NAMALWA (cell line): ENCODE data around the gene CDCP1.
"Not testable (repeated sequence)": the region's sequence is repeated elsewhere in the genome, so short reads cannot be mapped to it uniquely, and the experiment has no call there.

Source experiments
- DNase-seq: peaks from one replicate; pipeline ENCODE4 v3.0.0-alpha.2; 2015; ENCODE audit warnings: low spot score

CDCP1 gene

DNA sequence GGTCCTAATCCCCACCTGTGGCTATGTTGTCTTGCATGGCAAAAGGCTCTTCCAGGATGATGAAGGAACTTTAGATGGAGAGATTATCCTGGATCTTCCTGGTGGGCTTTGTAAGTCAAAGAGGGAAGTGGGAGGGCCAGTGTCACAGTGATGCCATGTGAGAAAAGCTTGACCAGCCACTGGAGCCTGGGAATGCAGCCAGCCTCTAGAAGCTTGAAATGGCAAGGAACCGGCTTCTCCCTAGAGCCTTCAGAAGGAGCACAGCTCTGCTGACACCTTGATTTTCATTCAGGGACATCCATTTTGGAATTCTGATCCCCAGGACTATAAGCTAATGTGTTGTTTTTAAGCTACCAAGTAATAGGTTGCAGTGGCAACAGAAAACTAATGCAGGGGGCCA lies 61.8 kb downstream of the CDCP1 start:
- DNase-seq = no peak

DNA sequence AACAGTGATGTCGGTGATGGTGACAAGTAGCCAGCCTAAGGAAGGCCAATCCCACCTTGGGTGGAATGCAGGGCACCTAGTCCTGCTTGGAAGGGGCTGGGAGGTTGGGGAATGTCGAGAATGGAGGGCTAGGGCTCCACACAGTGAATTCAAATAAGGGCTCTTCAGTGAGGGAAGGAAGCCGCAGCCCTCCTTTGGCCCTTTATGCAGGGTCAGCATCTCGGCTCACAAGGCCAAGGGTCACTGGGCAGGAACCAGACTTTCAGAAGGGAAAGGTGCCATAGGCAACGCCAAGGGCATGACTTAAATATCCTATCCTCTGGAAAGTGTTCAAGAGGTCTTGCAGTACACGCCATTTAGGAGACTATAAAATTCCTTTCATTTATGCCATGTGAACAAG lies 63.2 kb downstream of the CDCP1 start:
- no peak for DNase-seq

DNA sequence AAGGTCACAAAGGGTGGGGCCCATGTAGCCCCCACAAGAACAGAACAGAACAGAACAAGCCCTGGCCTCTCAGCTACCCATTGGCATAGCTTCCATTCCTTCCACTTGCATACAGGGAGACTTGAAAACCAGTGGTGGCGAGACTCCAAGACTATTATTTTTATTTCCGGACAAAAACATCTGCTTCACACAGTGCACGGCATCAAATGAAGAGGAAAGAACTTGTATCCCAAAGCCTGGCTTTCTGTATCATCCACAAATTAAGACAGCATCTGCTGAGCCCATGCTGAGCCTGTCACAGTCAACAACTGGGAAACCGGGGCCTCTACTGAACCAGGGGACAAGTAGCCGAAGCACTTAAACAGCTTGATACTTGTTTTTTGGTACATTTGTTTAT lies 64.0 kb downstream of the CDCP1 start:
- no peak for DNase-seq

DNA sequence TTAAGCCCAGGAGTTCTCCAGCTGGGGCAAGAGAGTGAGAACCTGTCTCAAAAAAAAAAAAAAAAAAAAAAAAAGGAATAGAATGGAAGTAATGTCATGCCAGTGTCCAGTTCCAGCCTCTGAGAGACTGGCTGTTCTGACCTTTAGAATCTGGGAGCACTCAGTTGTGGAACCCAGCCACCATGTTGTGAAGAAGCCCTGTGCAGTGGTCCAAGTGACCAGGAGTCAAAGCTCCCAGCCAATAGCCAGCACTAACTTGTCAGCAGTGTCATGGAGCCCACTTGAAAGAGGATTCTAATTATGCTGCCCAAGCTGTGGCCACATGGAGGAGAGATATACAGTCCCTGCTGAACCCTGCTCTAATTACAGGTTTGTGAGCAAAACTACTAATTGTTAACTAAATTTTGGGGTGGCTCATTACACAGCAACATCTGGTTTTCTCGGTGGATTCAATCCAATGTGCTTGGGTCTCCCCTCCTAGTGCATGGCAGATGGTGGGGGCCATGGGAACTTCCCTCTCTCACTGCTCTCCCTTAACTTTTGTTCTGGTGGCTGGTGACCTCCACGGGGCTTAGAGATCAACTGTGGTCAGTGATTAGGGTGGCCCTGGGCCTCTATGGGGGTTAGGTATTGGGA lies 64.6 kb downstream of the CDCP1 start:
- no peak for DNase-seq

- DNase-seq = no peak
Measured at GRCh38 chr3:45080824-45081223, 65.4 kb downstream of the CDCP1 start.

DNA sequence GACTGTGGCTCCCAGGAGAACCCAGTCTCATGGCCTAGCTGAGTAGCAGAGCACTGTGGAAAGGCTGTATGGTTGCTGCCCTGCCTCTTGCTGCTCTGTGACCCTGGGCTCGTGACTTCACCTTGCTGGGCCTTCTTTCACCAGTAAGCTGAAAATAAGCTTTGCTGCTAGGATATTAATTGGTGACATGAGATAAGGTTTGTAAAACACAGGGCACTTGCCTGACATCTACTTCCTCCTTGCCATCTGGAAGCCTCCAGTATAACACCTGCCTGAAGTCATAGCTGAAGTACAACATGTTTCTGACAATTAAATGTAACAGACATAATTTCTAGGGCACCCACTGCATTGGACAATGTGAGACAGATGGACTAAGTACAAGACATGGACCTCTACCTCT lies 66.5 kb downstream of the CDCP1 start:
- no peak for DNase-seq

- peak; percentile 9 for DNase-seq
Measured at GRCh38 chr3:45078910-45079522, 67.2 kb downstream of the CDCP1 start.

GRCh38 chr3:45078256-45078655 lies 67.9 kb downstream of the CDCP1 start:
- DNase-seq = not testable (repeated sequence)

GRCh38 chr3:45075821-45076625 lies 70.2 kb downstream of the CDCP1 start:
- no peak for DNase-seq

GRCh38 chr3:45071075-45071474 lies 75.1 kb downstream of the CDCP1 start:
- DNase-seq = no peak

DNA sequence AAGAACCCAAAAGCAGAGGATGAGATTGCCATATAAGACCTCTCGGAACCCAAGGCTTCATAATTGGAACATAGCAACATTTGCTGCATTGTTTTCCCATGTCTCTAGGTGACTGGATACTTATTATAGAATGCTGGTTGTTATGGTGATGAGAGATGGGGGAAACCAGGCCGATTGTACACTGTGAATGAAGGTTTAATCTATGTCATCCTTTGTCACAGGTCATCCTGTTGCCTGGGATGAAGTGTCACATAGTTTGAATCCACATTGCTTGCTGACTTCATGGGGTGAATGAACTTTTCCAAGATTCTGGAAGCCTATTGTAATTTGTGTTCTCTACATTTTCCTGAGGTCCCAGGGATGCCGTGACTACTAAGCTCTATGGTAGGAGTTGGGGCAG lies 78.2 kb downstream of the CDCP1 start:
- no peak for DNase-seq

- DNase-seq = no peak
Measured at GRCh38 chr3:45067486-45067885, 78.7 kb downstream of the CDCP1 start.

DNA sequence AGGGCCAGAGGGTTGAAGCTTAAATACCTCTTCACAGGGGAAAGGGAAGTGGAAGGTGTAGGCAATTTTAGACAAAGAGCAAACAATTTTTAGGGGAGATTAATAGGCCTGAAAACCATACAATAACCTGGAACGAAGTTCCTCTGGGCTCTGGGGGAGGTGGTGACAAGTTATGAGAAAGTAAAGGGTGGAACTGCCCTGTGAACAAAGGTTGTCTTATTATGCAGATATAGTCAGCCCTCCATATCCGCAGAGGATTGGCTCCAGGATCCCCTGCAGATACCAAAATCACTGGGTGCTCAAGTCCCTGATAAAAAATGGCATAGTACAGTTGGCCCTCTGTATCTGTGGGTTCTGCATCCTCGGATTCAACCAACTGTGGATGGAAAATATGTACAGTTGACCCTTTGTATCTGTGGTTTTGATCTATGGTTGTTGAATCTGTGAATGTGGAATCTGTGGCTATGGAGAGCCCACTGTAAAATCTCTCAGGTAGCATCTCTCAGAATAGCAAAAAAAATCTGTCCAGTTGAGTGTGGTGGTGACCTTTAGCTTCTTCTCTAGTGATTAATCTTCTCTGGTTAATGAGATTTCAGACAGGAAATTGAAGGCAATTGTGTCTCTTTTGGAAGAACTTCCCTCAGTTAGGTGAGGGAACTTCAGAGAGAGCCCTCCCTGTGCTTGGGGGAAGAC lies 79.9 kb downstream of the CDCP1 start:
- no peak for DNase-seq

DNA sequence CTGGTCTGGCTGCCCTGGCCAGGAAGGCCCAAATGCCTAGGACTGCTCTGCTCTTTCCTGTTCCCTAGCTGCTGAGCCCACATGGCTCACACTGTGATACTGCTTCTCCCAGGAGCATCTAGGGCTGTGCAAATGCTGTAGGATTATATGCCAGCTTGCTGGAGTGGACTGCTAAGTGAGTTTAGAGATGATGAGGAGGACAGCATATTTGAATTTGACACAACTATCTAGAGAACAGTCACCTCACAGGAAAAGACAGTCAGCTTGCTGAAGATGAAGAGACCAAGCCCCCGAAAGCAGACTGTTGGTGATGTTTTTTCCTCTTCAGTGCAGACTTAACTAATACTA lies 80.8 kb downstream of the CDCP1 start:
- DNase-seq = no peak

GRCh38 chr3:45064512-45065372 lies 81.4 kb downstream of the CDCP1 start:
- no peak for DNase-seq

DNA sequence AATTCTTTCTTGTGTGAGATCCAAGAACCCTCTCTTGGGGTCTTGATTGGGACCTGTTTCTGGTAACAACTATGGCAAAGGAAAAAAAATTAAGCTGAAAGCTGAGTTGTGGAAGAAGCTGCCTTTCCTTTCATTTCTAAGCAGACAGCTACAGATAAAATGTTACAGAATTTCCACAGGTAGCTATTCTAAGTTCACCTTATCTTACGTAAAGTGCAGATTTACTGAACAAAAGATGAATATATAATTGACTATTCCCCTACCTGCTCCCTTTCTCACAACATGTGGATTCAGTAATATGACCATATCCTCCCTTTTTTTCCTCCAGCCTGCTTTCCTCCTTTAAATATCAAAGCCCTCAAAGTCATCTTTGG lies 83.5 kb downstream of the CDCP1 start:
- DNase-seq = no peak

GRCh38 chr3:45060165-45060892 lies 85.8 kb downstream of the CDCP1 start:
- DNase-seq = no peak

DNA sequence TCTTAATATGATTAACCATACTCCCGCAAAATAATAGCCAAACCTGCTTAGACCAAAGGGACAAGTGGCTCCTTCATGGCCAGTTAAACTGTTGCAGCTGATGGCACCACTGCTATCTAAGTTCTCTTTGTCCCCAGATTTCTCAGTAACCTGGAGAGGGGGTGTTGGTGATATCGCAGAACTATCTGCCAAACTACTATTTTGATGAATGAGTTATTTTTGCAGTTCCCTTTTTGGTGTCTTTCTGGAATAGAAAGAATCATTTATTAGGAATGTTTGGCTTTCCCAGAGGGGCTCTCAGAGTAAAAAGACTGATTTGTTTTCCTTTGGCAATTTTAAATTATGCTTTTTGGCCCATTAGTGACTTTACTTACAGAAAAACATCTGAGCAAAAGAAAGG lies 87.0 kb downstream of the CDCP1 start:
- DNase-seq = no peak

DNA sequence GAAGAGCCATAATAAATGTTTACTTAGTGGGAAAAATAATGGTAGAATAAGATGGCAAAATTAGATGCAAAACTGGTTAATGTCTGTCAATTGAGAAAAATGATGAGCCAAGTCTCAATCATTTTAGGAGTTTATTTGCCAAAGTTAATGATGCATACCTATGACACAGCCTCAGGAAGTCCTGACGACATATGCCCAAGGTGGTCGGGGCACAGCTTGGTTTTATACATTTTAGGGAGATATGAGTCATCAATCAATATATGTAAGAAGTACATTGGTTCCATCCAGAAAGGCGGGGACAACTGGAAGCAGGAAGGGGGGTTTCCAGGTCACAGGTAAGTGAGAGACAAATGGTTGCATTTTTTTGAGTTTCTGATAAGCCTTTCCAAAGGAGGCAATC lies 88.6 kb downstream of the CDCP1 start:
- no peak for DNase-seq

- no peak for DNase-seq
Measured at GRCh38 chr3:45056608-45057301, 89.4 kb downstream of the CDCP1 start.
